CD4-positive, alpha-beta T cell treated with Interleukin-1 beta for 1 hour (primary cell): Measurements from ENCODE around the gene UNC80.
A peak's percentile ranks its signal among the peaks of the same experiment; 100 is the strongest.
"Not testable (repeated sequence)": the region's sequence is repeated elsewhere in the genome, so short reads cannot be mapped to it uniquely, and the experiment has no call there.

Experiments
- DNase-seq, 2 donors: peaks; one replicate each; pipeline ENCODE4 v3.0.0-alpha.2; 2020 to 2022

The UNC80 gene, protein sequence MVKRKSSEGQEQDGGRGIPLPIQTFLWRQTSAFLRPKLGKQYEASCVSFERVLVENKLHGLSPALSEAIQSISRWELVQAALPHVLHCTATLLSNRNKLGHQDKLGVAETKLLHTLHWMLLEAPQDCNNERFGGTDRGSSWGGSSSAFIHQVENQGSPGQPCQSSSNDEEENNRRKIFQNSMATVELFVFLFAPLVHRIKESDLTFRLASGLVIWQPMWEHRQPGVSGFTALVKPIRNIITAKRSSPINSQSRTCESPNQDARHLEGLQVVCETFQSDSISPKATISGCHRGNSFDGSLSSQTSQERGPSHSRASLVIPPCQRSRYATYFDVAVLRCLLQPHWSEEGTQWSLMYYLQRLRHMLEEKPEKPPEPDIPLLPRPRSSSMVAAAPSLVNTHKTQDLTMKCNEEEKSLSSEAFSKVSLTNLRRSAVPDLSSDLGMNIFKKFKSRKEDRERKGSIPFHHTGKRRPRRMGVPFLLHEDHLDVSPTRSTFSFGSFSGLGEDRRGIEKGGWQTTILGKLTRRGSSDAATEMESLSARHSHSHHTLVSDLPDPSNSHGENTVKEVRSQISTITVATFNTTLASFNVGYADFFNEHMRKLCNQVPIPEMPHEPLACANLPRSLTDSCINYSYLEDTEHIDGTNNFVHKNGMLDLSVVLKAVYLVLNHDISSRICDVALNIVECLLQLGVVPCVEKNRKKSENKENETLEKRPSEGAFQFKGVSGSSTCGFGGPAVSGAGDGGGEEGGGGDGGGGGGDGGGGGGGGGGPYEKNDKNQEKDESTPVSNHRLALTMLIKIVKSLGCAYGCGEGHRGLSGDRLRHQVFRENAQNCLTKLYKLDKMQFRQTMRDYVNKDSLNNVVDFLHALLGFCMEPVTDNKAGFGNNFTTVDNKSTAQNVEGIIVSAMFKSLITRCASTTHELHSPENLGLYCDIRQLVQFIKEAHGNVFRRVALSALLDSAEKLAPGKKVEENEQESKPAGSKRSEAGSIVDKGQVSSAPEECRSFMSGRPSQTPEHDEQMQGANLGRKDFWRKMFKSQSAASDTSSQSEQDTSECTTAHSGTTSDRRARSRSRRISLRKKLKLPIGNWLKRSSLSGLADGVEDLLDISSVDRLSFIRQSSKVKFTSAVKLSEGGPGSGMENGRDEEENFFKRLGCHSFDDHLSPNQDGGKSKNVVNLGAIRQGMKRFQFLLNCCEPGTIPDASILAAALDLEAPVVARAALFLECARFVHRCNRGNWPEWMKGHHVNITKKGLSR (N-terminal part only)

DNA sequence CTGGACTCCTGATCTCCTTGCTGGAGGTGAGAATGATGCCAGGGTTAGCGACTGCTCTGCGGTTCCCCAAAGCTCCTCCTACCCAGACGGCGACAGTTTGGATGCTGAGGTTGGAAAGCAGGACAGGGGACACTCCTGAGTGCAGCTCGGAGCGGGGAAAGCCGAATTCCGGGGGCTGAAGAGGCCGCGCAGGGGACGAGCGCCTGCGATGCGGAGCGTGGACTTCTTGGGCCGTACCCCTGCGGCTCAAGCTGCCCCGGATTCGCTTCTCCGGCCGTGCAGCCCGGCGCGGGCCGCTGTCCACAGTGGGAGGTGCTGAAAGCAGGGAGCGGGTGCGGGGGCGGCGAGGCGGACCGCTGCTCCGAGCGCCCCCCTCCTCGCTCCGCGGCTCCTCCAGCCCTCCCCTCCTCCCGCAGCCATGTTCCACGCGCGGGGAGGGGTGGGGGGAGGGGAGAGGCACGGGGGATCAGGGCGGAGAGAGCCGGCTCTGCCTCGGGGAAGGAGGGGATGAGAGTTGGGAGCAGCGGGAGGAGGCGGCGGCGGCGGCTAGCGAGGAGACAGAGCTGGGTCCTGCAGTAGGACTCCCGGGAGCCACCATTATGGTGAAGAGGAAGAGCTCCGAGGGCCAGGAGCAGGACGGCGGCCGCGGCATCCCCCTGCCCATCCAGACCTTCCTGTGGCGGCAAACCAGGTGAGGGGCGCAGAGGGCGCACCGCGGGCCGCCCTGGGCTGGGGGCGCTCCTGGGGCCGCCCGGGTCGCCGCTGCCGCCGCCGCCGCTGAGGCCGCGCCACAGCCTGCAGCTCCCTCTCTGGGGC lies at the start of gene UNC80:
TSS of gene UNC80 (plus strand) at position 359 of the 816 bp plus-strand sequence. CDS start at position 600, 241 bp downstream.
- DNase-seq = no peak

DNA sequence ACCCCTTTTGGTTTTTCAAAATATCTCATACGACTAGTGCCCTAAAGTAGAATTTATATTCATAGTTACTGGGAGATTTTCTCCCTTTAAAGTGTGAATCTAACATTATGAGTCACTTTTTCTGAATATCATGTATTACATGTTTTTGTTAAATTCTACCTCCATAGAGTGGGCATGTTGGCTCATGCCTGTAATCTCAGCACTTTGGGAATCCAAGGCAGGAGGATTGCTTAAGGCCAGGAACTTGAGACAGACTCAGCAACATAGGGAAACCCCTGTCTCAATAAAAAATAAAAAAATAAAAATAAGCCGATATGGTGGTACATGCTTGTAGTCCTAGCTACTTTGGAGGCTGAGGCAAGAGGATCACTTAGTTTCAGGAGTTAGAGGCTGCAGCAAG lies 45.3 kb upstream of the UNC80 start:
- no peak for DNase-seq

DNA sequence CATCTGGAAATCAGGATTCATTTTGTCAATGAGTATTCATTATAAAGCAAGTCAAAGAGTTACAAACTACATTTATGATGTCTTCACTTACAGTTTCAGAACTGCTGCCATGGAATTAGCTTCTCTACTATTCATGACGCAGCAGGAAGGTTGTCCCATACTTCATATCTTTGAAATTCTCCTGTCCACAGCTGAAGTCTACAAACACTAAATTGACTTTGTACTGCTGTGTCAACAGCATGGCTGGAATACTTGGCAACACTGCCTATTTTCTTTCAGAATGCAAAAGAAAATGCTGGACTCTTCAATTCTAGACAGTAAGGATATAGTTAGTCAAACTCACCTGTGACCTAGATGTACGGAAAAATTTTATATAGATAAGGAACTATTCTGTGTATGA lies 44.6 kb upstream of the UNC80 start:
- no peak for DNase-seq

DNA sequence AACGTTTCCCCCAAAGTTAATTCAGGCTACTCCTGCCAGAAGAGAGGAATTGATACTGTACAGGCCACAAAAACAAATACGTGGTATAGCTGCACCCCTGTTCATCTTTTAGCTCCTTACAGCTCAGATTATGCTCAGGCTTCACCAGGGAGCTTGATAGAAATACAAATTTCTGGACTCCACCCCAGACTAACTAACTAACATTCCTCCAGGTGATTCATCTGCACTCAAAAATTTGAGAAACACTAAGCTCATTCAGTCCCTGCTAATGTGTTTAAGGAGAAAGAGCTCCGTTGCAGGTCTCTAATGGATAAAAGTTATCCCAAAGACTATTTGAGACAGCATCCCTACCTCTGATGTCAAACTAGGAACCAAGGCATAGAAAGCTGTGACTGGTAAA lies 36.8 kb upstream of the UNC80 start:
- no peak for DNase-seq

DNA sequence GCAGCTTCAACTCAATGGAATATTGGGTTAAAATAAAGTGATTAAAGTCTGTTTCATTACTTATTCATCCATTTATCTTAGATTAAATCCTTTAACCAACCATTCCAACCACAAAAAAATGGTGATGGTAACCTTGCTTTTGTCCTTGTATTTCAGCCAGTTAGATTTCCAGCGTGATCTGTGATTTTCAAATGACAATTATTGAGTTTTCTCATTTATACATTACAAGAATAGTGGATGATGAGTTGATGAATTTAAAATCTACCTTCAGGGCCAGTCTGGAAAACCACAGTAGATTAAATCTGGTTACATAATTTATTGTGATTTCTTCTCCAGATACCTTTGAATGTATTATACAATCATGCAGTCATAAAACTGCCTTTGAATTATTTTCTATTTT lies 29.7 kb upstream of the UNC80 start:
- no peak for DNase-seq

DNA sequence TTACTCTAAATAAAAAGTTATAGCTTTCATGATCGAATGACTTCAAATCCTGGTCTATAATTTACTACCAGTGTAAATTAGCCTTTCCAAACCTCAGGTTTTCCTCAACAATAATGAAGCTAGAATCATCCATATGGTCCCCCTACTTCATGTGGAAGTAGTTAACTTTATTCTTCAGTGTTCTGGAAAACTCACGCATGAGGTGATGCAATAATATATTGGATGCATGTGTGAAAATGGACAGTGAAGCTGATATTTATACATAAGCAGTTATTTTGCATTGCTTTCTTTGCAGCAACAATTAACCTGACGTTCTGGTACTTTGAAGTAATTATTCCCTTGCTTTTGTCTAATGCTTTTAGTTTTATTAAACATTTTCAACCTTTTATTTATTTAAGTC lies 18.6 kb upstream of the UNC80 start:
- DNase-seq = no peak

DNA sequence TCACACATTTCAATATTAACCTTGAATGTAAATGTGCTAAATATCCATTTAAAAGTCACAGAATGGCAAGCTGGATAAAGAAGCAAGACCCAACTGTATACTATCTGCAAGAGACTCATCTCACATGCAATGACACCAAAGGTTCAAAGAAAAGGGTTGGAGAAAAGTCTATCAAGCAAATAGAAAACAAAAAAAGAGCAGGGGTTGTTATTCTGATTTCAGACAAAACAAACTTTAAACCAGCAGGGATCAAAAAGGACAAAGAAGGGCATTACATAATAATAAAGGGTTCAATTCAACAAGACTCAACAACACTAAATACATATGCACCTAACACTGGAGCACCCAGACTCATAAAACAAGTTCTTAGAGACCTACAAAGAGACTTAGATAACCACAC lies 14.5 kb upstream of the UNC80 start:
- no peak for DNase-seq

DNA sequence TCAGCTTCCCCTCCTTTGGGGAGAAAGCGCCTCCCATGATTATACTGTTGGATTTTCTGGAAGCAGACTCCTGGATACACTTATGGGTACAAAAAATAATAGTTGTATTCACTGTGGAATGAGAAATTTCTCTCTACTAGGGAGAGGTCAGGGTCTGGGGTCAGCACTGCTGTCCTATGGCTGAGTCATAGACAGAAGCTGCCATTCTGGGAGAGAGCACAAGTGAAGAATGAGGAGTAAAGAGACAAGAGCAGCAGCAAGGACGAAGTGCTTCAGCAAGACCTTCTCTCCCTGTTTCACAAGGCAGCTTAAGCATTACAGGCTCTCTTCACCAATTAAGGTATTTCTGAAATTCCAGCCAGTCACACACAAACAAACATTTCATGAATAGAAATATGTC lies 10.1 kb upstream of the UNC80 start:
- no peak for DNase-seq

DNA sequence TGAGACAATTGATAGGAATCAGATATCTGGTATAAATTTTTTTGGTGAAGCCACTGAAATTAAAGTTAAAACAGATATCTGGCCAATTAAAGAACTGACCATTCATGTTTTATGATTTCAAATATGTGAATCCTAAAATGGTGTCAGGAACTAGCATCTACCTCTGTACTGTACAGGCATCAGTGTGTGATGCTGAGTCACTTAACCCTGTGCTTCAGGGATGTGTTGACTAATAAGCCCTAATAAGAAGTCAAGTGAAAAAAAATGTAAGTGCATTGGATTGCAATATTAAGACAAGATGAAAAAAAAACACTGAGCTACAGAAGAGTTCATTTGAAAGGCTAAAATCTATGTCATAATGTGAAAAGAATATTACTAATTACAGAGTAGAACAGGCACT lies 9.1 kb upstream of the UNC80 start:
- DNase-seq = no peak

DNA sequence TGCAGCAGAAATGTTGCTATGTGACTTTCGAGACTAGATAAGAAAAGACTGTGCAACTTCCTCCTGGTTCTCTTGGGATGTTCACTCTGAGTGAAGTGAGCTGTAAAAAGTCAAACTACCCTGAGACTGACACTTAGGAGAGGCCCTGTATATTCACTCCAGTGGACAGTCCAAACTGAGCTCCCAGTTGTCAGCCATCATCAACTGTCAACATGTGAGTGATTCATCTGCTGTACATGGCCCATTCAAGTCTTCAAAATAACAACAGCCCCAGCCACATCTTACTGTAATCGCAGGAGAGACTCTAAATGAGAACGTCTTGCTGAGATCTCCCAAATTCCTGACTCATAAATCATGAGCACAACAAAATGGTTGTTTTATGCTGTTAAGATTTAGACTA lies 8.5 kb upstream of the UNC80 start:
- no peak for DNase-seq

DNA sequence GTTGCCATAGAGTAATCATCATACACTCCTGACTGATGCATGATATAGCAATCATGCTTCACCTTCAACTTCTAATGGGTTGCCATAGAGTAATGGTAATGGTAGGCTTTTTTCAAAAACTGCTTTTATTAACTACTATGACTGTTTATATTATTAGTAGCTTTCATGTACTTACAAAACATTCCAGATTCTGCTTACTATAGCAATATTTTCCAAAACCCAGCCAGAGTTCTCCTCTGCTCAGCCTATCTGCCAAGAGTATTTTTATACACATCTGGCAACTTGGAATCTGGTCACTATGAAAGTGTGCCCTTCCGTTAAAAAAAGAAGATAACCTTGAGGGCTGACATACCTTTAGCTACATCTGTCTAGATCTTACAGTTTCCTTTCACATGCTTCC lies 5.0 kb upstream of the UNC80 start:
- DNase-seq = no peak

DNA sequence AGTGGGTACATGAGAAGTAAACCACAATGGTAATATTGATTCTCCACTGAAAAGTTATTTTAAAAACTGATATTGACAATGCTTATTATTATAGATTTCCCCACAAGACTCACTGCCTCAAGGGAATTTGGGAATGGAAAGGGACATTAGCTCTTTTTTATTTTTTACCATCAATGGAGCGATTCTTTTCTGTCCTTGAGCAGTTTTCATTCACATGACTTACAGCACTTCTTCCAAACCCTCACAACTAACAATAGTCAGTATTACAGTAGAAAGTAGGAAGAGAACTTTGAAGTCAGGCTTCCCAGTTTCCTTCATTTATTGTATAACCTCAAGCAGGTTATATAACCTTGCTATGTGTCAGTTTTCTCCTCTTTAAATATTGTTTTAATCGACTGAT lies 4.3 kb upstream of the UNC80 start:
- no peak for DNase-seq

DNA sequence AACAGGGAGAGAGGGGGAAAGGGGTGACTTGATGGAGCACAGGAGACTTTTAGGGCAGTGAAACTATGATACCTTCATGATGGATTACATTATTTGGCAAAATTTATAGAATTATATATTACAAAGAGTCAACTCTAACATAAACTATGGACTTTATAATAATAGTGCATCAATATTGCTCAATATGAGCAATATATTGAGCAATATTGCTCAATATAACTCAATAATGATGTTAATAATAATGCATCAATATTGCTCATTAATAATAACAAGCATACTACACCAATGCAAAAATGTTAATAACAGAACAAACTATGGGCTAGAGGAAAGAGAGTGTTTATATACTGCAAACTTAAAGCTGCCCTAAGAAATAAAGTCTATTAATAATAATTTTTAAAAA lies 3.1 kb upstream of the UNC80 start:
- DNase-seq = no peak

DNA sequence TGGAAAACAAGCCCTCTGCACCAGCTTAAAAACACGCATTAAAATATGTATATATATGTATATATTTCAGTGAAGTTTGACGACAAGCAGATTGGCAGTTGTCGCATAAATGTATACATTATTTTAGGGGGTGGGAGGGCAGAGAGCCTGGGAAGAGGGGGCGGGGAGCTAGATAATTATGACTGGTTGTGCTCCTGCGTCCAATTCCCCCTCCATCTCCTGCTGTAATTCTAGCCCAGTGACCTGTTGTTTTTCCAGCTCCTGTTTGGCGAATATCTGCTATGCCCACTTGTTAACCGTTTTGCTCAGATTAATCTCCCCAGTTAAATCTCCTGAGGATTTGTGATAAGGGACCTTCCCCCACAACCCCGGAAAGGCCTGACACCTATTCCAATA lies 656 bp downstream of the UNC80 start:
- no peak for DNase-seq

DNA sequence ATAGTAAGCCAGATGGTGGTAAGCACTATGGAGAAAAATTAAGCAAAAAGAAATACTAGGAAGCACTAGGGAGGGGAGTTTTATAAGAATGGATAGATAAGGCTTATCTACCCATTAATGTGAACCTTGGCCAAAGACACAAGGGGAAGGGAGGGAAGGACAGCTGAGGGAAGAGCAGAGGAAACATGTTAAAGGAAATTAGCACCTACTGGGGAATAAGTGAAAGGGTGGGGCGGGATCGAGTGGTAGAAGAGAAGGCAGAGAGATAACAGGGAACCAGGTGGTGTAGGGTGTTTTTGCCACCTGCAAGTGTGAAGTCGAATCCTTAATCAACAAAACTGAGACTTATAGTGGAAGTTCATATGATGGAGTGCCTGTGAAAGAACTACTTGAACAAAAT lies 1.7 kb downstream of the UNC80 start:
- no peak for DNase-seq

DNA sequence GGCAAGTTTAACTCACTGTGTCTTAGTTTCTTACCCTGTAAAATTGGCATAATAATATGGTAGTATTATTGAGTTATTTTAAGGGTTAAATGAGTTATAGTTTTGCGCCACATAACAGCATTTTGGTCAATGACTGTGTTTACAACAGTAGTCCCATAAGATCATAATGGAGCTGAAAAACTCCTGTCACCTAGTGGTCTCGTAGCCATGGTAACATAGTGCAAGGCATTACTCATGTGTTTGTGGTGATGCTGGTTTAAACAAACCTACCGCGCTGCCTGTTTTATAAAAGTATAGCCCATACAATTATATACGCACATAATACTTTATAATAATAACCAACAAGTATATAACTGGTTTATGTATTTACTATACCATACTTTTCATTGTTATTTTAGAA lies 15.8 kb downstream of the UNC80 start:
- no peak for DNase-seq

DNA sequence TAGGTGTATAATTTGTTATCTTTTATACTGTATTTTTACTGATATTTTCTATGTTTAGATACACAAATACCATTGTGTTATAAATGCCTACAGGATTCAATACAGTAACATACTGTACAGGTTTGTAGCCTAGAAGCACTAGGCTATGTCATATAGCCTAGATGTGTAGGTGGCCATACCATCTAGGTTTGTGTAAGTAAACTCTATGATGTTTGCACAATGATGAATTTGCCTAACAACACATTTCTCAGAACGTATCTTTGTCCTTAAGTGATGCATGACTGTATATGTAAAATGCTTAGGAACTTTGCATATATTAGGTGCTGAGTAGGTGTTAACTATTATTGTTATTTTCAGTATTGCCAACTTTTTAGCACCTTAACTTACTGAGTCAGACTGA lies 17.3 kb downstream of the UNC80 start:
- no peak for DNase-seq

DNA sequence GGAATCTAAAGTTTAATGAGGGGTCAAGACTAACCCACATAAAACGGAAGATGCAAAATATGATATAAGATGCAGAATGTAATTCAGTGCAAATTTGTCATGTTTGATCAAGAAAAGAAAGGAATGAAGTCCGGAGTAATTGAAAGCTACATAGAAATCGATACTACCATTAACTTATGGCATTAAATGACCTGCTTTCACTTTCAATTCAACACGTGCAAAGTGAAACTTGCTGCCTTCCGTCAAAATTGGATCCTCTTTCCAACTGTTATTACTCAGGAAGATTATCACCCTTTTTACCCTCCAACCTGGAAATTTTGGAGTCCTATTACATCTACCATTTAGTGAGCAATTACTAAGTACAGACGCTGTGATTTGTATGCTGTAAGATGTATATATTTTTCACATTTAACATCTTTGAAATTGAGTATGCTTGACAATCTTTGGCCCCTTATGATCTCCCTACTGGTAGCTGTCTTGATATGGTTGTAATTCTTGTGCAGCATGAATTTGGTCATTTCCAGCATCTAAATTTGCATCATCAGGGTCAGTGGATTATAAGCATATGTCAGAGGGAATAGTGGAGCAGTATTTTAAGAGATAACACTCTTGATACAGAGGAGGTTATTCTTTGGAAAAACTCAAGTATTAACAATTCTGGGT lies 18.6 kb downstream of the UNC80 start:
- DNase-seq = peak in 1 of 2 donors; percentile 20

DNA sequence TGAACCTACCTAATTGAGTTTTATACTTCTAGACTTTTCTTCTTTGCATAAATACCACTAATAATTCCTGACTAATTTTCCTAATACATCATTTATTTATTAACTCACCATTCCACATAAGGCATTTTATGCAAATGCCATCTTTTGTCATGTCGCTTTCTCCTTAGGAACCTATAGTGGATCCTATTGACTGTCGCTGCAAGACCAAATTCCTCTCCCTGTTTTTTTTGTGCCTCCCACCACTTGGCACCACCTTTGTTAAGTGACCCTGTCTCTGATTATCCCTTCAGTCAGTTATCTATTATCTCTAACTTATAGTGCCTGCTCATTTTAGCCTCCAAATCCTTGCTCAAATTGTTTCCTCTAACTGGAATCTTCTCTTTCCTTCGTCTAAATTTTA lies 19.5 kb downstream of the UNC80 start:
- no peak for DNase-seq

DNA sequence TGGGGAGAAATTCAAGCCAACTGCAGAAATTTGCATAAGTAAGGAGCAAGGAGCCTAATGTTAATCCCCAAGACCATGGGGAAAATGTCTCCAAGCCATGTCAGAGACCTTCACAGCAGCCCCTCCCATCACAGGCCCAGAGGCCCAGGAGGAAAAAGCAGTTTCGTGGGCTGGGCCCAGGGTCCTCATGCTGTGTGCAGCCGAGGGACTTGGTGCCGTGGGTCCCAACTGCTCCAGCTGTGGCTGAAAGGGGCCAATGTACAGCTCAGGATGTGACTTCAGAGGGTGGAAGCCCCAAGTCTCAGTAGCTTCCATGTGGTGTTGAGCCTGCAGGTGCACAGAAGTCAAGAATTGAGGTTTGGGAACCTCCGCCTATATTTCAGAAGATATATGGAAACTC lies 23.8 kb downstream of the UNC80 start:
- DNase-seq = not testable (repeated sequence)

DNA sequence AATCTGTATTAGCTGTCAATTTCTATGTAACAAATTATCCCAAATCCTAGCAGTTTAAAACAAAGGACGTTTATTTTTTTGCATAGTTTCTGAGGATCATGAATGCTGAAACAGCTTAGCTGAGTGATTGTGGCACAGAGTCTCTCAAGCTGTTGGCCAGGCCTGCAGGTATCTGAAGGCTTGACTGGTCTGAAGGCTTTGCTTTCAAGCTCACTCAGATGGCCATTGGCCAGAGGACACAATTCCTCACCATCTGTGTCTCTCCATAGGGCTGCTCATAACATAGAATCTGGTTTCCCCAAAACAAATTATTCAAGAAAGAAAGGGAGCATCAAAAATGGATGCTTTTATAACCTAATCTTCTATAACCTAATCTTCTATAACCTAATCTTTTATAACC lies 33.7 kb downstream of the UNC80 start:
- no peak for DNase-seq

DNA sequence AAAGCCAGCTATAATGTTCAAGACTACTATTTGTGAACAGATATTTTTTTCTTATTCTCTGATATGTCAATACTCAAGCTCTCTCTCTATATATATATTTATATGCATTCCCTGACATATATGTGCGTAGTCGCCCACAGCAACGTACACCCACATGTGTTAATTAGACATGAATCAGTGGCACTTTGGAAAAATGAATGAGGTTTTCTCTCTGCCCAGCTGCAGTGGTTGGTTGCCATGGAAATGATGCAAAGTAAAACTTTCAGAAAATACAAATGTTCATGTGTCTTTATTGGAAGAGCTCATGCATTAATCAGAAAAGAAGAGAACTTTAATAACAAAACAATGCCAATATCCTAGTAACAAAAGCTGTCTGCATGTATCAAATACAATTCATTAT lies 34.7 kb downstream of the UNC80 start:
- DNase-seq = no peak
